Fibroblast of skin of abdomen (primary cell): ENCODE measurements around the gene LZTR1.
"Not testable (repeated sequence)": the region's sequence is repeated elsewhere in the genome, so short reads cannot be mapped to it uniquely, and the experiment has no call there.

Experiments
- DNase-seq: peaks from one replicate; pipeline ENCODE4 v3.0.0-alpha.2; 2013

The LZTR1 gene

DNA sequence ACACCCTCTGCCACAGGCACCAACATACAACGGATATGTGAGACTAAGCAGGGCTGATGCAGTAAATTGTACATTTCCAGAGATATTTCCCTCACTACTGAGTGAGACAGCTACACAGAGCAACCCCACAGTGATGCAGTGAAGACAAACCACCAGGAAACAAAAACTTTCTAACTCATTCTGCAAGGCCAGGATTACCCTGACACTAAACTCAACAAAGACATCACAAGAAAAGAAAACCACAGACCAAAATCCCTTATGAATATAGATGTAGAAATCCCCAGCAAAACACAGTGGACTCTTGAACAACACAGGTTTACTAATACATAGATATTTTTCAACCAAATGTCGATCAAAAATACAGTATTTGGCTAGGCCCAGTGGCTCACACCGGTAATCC, 51.8 kb downstream of the LZTR1 start:
- no peak for DNase-seq

DNA sequence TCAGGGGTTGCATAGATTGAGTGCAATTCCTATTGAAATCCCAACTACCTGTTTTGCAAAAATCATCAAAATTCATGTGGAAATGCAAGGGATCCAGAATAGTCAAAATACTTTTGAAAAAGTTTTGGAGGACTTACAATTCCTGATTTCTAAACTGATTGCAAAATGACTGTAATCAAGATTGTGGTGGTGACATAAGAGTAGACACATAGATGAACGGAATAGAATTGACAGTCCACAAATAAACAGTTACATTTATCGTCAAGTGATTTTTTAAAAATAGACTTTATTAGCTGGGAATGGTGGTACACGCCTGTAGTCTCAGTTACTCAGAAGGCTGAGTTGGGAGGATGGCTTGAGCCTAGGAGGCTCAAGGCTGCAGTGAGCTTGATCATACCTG, 52.9 kb downstream of the LZTR1 start:
- no peak for DNase-seq

DNA sequence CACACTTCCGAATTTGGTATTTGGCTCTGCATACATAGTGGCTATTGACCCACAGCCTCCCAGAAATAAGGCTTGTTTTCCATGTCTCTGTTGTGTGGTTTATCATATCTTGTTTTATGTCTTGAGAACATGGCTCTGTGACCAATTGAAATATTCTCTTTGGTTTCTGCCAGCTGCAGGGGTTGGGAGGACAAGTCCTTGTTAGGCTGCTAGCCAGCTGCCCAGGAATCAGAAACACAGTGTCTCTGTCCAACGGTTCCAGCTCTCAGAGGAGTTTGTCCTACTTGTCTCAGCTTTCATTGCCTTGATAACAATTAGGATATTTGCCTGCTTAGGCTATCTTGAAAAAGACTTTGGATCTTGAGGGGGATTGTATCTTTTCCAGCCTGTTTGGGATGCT, 56.3 kb downstream of the LZTR1 start:
- DNase-seq = no peak

DNA sequence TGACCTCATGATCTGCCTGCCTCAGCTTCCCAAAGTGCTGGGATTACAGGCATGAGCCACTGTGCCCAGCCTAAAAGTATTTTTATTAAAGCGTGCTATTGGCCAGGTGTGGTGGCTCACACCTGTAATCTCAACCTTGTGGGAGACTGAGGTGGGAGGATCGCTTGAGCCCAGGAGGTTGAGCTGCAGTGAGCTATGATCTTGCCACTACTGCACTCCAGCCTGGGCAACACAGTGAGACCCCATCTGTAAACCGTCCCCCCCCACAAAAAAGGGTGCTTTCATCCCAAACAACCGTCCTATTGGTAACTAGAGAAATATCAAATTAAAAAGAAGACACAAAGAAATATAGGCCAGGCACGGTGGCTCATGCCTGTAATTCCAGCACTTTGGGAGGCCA, 57.1 kb downstream of the LZTR1 start:
- not testable (repeated sequence) for DNase-seq

DNA sequence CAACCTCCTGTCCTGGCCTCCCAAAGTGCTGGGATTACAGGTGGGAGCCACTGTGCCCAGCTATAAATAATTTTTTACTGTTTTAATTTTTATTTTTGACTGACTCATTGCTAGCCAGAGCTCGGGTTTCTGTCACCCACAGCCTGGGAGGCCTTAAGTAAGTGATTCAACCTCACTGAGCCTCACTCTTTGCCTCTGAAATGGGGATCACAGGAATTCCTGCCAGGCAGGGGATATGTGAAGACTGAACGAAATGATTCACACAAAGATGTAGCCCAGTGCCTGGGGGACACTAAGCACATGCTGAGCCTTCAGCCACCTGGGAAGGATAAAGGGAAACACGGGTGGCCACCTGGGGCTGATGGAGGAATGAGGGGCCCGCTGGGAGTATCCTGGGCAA, 59.8 kb downstream of the LZTR1 start:
- peak; percentile 65 for DNase-seq

DNA sequence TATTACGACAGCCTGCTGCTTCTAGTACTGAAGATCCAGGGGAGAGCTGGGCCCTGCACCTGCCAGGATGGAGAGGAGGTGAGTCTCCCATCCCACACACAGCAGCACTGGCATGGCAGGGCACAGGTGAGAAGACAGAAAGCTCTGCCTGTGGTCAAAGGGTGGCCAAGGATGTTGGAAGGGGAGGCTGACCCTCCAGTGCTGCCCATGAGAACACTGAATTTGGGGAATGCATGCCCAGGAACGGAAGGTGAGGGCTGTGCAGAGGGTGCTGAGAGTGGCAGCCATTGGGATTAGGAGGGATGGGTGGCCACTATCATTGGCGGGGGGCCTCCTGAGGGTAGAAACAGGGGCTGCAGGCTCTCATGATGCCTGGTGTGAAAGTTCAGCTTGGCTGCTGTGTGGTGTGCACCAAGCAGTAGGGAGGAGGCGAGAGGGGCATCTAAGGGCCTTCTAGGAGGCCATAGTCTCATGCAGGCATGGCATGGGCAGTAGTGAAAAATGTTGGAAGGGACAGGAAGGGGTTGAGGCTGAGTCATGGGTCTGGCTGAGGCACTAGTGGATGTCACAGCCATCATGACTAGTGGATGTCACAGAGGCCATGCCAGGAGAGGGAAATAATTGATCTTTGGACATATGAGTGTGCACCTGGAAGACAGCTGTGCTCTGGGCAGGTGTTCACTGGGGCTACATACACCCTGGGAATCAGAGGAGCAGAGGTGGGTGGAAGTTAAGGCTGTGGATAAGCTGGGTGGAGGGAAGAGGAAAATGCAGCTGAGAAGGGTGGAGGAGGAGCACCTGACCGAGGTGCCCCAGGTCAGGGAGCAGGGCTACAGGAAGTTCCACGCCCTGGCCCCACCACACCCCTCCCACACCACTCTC, 61.1 kb downstream of the LZTR1 start:
- no peak for DNase-seq

DNA sequence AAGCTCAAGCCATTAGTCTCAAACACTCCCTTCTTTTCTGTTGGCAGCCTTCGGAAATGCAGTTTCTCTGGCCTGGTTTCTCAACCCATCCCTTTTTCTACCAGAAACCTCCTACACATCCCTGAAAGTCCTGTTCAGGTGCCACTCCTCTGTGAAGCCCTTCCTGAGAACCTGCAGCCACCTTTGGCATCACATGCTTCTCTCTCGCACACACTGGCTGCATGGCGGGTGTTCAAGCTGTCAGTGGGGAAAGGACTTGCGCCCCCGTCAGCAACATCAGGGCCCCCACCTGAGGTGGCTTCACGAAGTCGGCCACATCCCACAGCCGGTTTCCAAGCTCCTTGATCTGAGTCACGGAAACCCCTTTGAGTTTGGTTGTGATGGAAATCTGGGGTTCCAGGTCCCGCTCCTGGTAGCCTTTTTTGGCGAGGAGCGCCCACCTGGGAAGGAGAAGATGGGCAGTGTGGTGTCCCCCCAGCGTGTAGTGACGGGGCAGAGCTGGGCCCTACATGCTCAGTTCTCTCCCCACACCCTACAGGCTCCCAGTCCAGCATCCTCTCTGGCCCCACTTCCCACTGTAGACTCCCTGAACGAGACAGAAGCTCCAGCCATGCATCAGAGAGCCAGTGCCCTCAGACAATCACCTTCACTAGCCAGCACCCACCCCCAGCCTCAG, 61.9 kb downstream of the LZTR1 start:
- DNase-seq = no peak

DNA sequence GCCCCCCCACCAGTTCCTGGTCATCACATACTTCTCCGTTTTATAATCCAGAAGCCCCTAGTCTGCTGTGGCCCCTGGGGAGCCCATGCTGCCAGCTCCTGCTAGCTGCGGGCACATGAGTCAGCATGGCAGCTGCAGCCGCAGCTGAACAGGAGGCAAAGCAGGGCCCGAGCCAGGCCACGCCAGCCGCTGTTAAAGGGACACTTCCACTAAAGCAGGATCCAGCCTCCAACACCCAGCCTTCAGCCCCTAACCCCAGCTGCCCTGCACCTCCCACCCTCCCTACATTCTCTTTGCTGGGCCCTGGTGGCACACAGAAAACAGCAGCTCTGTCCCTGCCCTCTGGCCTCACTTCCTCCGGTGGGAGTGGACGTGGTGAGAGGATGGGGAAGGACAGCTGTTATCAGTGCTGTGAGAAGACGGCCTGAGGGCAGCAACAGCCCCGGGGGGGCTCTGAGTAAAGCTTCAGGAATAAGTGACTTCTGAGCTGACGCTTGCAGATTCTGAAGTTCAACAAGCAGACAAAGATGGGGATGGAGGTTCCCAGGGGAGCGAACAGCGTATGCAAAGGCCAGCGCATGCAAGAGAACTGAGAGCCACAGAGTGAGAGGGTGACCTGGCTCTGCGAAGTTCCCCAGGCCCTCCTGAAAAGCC, 63.0 kb downstream of the LZTR1 start:
- DNase-seq = peak; percentile 60

DNA sequence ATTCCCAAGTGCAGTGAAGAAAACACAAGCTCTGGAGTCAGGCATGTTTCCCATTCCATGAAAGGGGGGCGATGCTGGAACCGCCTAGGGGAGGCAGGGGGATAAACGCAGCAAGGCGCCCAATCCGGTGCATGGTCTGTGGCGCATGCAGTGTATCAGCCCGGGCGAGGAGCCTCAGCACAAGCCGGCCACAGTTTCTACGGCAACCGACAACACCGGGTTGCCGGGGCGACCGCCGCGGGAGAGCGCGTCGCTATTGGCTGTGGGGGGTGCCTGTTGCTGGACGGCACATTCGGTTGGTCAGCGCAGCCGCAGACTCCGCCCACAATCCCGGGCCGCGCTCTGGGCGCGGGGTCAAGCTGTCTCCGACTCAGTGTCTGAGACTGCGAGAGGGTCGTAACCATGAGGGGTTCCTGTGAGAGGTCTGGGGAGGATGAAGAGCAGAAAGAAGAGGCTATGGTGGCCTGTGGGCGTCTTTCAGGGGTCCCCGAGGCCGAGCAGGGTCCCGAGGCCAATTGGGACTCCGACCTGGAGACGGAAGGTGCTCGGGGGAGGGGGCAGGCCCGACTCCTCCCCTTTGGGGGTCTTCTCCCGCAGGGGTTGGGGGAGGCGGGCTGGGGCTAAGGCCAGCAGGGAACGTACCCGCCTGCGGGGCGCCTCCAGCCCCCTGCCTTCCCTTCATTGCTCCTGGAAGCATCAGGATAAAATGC, 63.6 kb downstream of the LZTR1 start, which contains the start of gene LRRC74B:
Gene LRRC74B, plus strand, starts transcription at position 362 of the 710 bp plus-strand sequence. Its CDS starts 41 bp downstream, at position 403.
- peak; percentile 91 for DNase-seq

DNA sequence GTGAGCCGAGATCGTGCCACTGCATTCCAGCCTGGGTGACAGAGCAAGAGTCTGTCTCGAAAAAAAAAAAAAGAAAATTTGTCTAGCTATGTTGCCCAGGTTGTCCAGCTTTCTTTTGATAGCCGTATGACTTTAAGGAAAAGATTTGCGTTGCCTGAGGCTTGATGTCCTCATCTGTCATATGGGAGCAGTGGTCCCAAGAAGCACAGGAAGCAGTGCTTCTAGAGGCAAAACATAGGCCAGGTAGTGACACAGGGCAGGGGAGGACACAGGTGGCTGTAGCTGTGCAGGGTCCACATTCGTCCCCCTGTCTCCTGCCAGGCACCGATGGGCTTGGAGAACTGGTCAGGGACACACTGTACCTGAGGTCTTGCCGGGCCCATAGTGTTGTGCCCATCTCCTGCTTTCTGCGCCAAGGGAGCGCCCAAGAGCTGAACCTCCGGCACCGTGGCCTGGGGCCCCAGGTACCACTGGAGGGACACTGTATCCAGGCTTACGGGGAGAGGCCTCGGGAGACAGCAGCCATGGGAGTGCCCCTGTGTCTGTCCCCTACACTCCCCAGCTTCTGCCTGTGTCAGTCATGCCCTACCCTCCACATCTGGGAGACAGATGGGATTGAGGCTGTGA, 65.1 kb downstream of the LZTR1 start:
- DNase-seq = no peak

DNA sequence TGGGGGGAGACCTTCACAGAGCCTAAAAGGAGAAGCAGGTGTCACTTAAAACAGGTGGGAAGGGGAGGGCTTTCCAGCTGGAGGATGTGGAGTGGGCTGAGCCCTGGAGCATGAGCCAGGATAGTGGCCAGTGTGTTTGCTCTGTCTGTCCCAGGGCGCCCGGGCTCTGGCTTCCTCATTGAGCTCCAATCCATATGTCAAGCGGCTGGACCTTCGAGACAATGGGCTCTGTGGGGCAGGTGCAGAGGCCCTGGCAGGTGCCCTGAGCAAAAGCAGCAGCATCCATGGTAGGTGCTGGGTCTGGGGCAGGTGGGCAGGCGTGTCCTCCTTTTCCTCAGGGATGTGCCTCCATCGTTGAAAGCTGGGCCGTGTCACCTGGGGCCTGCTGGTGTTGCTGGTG, 65.6 kb downstream of the LZTR1 start:
- DNase-seq = no peak

DNA sequence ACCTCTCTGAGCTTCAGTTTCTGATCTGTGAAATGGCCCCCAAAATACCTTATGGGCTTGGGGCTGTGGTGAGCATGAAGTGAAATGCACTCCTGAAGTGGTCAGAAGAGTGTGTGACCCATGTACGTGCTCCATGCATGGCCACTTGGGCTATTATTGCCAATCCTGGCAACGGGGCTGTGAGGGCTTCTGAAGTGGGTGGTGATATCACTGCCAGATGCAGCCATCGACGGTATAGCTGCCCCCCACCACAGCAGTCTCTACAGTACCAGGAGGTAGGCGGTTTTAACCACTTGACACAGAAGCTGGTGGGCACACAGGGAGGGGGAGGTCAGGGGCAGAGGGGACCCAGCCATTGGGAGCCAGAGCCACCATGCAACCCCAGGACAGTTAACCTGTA, 66.4 kb downstream of the LZTR1 start:
- DNase-seq = not testable (repeated sequence)
